ENCODE measurements around the gene SDR39U1.

The SDR39U1 gene

DNA sequence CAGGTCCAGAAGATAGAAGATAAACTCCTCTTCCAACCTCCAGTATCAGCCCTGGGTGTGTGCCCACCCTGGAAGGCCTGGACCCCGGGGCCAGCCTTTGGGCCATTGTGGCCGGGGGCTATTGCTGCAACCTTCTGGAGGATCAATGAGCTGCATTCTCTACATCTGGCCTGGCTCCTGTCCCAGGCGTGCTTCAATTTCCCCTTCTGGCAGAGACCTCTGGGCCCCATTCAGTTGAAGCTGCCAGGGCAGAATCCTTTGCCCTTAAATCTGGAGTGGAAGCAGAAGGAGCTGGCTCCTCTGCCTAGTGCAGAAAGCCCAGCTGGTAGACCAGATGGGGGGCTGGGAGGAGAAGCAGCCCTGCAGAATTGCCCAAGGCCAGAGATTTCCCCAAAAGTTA is 33.8 kb downstream of the SDR39U1 start:
- DNase-seq = no peak

GRCh38 chr14:24407608-24408325 is 34.8 kb downstream of the SDR39U1 start:
- DNase-seq = no peak

GRCh38 chr14:24406416-24406815 is 36.2 kb downstream of the SDR39U1 start:
- no peak for DNase-seq

- DNase-seq = no peak
Observed at GRCh38 chr14:24404814-24405213, 37.8 kb downstream of the SDR39U1 start.

GRCh38 chr14:24403294-24403998 is 39.1 kb downstream of the SDR39U1 start:
- DNase-seq = no peak

GRCh38 chr14:24401810-24402702 is 40.5 kb downstream of the SDR39U1 start:
- no peak for DNase-seq

DNA sequence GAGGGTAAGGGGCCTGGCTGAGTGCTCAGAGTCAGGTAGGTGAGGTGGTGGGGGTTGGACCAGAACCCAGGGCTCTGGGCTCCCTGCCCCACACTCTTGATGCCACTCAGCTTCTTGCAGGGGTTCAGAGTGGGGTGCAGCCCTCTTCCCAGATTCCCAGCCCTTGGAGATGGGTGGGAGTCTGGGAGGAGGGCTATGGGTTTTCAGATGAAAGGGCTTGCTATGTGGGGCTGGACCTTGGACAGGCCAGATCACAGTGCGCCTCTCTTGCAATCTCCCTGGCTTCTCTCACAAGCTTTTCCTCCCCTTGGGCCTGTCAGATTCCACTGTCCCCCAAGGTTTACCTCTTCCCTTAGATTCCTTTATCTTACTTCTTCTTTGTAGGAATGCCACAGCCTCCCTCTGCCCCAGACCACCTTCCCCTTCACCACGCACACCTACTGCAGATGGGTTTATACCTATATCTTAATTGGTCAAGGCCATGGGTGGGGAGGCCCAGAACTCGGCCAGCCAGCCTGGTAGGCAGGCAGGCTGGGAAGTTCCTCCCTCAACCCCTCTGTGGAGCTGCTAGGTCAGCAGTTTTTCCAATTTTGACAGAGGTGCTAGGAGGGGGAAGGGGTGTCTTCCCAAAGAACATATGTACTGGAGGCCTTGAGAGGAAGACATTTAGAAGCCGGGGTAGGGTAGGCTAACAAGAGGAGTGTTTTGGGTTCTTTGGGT is 42.4 kb downstream of the SDR39U1 start:
- DNase-seq = no peak

GRCh38 chr14:24399447-24399822 is 43.1 kb downstream of the SDR39U1 start:
- no peak for DNase-seq

GRCh38 chr14:24398653-24399446 is 43.7 kb downstream of the SDR39U1 start, which contains the start of gene NYNRIN:
NYNRIN (plus strand) TSS chr14:24399003; CDS start chr14:24399247, 244 bp downstream.
- peak; percentile 21 for DNase-seq

- no peak for DNase-seq
Observed at GRCh38 chr14:24398293-24398652, 44.3 kb downstream of the SDR39U1 start.

GRCh38 chr14:24397639-24398292 is 44.8 kb downstream of the SDR39U1 start:
- DNase-seq = no peak

GRCh38 chr14:24395609-24396582 is 46.7 kb downstream of the SDR39U1 start:
- DNase-seq = no peak

DNA sequence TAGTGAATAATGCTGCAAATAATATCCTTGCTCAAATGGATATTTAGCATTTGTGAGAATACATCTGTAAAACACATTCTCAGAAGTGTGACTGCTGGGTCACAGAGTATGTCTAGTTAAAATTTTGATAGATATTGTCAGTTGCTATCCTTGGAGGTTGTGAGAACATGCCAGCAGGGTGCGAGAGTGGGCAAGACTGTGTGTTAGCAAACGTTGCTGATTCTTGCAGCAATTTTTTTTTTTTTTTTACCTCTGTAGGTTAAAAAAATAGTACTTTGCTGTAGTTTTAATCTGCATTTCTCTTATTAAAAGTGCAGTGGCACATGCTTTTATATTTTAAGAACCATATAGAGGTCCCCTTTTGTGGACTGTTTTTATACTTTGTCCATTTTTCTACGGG is 48.3 kb downstream of the SDR39U1 start:
- DNase-seq = no peak

DNA sequence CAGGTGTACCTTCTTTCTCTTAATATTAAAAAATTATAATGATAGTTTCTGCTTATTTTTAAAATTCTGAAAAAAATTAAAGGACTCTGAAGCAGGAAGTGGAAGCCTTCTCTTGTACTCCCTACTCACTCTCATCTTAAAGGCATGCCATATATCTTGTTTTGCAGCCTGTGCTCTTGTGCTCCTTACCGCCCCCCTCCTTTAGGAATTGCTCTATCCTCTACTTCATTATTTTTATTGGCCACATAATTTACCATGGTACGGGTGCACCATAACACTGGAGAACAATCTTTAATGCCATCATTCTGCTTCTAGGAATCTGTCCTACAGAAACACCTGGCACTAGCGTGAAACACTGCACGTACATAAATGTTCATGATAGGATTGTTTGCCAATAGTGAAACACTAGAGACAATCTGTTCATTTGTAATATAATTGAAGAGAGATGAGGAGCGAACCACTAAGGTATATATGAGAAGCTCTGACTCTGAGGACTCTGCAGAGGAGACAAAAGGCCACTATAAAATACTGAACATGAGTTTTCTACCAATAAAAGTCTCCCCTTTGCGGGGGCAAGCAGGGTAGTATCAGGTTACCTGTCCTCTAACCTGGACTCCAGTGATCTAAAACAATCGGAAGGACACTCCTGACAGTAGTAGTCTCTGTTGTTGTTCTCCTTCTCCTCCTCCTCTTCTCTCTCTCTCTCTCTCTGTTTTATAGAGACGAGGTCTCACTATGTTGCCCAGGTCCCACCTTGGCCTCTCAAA is 50.1 kb downstream of the SDR39U1 start:
- no peak for DNase-seq

- no peak for DNase-seq
Observed at GRCh38 chr14:24390701-24391468, 51.7 kb downstream of the SDR39U1 start.

Data from stimulated activated CD4-positive, alpha-beta T cell treated with anti-CD3 and anti-CD28 coated beads, Interleukin-12 subunit alpha, Interleukin-12 subunit beta, amount 100 ng/mL, for 4 hours (primary cell).